H1 (cell line): ENCODE results near the gene CASQ2. TPM values are rescaled to one million over a fixed set of nuclear protein-coding genes. Genes with fewer than 3 reads are reported as not detected.

Experiments
- CTCF ChIA-PET: fragments of 300-600 bp; sonication (Branson Sonifier 250); formaldehyde crosslinking; loops from one replicate; lab custom pipeline; 2021; ENCODE audit not compliant: partially characterized antibody; lab: Charles Lee
- POLR2A ChIA-PET: fragments of 300-600 bp; sonication (Branson Sonifier 250); formaldehyde crosslinking; loops from one replicate; lab custom pipeline; 2021; ENCODE audit warnings: inconsistent platforms; ENCODE audit not compliant: partially characterized antibody; lab: Charles Lee
- DNase-seq, 2 experiments: peaks; one replicate each; pipeline versions ENCODE4 v3.0.0 to v3.0.0-alpha.2; 2010 to 2022; ENCODE audit warnings: low spot score in 2 of 2, low read depth in 1 of 2, mixed read lengths in 1 of 2
- FAIRE-seq: peaks from 2 replicates; lab custom pipeline; 2011; peaks lifted over from hg19 to GRCh38; lab: Jason Lieb, UNC
- H2AFZ ChIP-seq: 2 replicates; pipeline ENCODE4 v1.8.1; 2012; ENCODE audit warnings: low read length, inconsistent platforms
- H2AK5ac ChIP-seq: 2 replicates; pipeline ENCODE4 v1.6.1; 2013; ENCODE audit warnings: low read depth, low read length
- H2BK120ac ChIP-seq: replicated peaks from 2 replicates; pipeline ENCODE3; 2013; ENCODE audit warnings: low read depth, low read length, inconsistent platforms
- H2BK12ac ChIP-seq: 2 replicates; pipeline ENCODE4 v1.6.1; 2013; ENCODE audit warnings: low read depth, low read length
- H2BK15ac ChIP-seq: 2 replicates; pipeline ENCODE4 v1.6.1; 2013; ENCODE audit warnings: low read length
- H2BK20ac ChIP-seq: 2 replicates; pipeline ENCODE4 v1.6.1; 2013; ENCODE audit warnings: low read length
- H2BK5ac ChIP-seq: 2 replicates; pipeline ENCODE4 v1.6.1; 2013; ENCODE audit warnings: low read depth, low read length
- H3K14ac ChIP-seq: 2 replicates; pipeline ENCODE4 v1.6.1; 2013; ENCODE audit warnings: inconsistent platforms; ENCODE audit not compliant: insufficient read length
- H3K18ac ChIP-seq: 2 replicates; pipeline ENCODE4 v1.6.1; 2013; ENCODE audit warnings: low read length; ENCODE audit errors: extremely low read depth
- H3K23ac ChIP-seq: 2 replicates; pipeline ENCODE4 v1.6.1; 2013; ENCODE audit warnings: inconsistent platforms; ENCODE audit not compliant: insufficient read length
- H3K23me2 ChIP-seq: 2 replicates; pipeline ENCODE4 v1.6.1; 2013; ENCODE audit warnings: low read depth, low read length
- H3K27ac ChIP-seq: 2 replicates; pipeline ENCODE4 v1.6.1; 2011; ENCODE audit warnings: low read depth, low read length, inconsistent platforms
- H3K27me3 ChIP-seq, 4 experiments: replicated peaks in 1 of 4; 1 replicate in 1 of 4; 2 replicates in 3 of 4; pipeline versions ENCODE4 v1.6.1 to v1.8.1; 2011 to 2013; ENCODE audit warnings: low read length in 3 of 4, mild to moderate bottlenecking in 3 of 4, inconsistent platforms in 2 of 4, mixed read lengths in 2 of 4, moderate library complexity in 1 of 4; ENCODE audit not compliant: control insufficient read depth in 3 of 4, insufficient read depth in 3 of 4; ENCODE audit errors: extremely low read depth in 1 of 4
- H3K36me3 ChIP-seq, 4 experiments: 2 replicates each; pipeline versions ENCODE4 v1.6.1 to v1.8.1; 2011 to 2013; ENCODE audit warnings: mild to moderate bottlenecking in 4 of 4, low read length in 3 of 4, moderate library complexity in 2 of 4, control low read depth in 1 of 4, inconsistent platforms in 1 of 4; ENCODE audit not compliant: insufficient read depth in 4 of 4, control insufficient read depth in 2 of 4
- H3K4ac ChIP-seq: replicated peaks from 2 replicates; pipeline ENCODE3; 2013; ENCODE audit warnings: low read length, low read depth, mixed read lengths, inconsistent platforms; ENCODE audit not compliant: insufficient read length
- H3K4me1 ChIP-seq, 4 experiments: replicated peaks in 1 of 4; 1 replicate in 1 of 4; 2 replicates in 3 of 4; pipeline versions ENCODE4 v1.6.1 to v1.8.1; 2011 to 2013; ENCODE audit warnings: low read length in 3 of 4, inconsistent platforms in 2 of 4, mixed read lengths in 1 of 4; ENCODE audit not compliant: insufficient read depth in 4 of 4, control insufficient read depth in 3 of 4
- H3K4me2 ChIP-seq, 2 experiments: 2 replicates each; pipeline versions ENCODE4 v1.6.1 to v1.8.1; 2011 to 2013; ENCODE audit warnings: low read depth in 2 of 2, low read length in 2 of 2, control low read depth in 1 of 2, inconsistent platforms in 1 of 2, mild to moderate bottlenecking in 1 of 2; ENCODE audit not compliant: insufficient read depth in 1 of 2
- H3K4me3 ChIP-seq, 4 experiments: fragments of 200-600, 300-600 bp in 1 of 4; sonication (generic), shearing (Covaris generic), sonication (Bioruptor Twin) in 1 of 4; 2 replicates each; pipeline versions ENCODE4 v1.5.1 to v1.8.1; 2011 to 2016; ENCODE audit warnings: low read length in 4 of 4, low read depth in 3 of 4, control low read depth in 2 of 4, inconsistent platforms in 2 of 4, mild to moderate bottlenecking in 2 of 4, mixed read lengths in 1 of 4, moderate library complexity in 1 of 4; ENCODE audit not compliant: insufficient read depth in 2 of 4; ENCODE audit errors: extremely low read depth in 1 of 4
- H3K56ac ChIP-seq: replicated peaks from 2 replicates; pipeline ENCODE3; 2013; ENCODE audit warnings: low read depth, mild to moderate bottlenecking, mixed read lengths, low read length, inconsistent platforms; ENCODE audit not compliant: insufficient read length
- H3K79me1 ChIP-seq: 2 replicates; pipeline ENCODE4 v1.6.1; 2013; ENCODE audit warnings: low read depth, low read length, control low read depth
- H3K79me2 ChIP-seq, 2 experiments: 2 replicates each; pipeline versions ENCODE4 v1.6.1 to v1.8.1; 2012 to 2013; ENCODE audit warnings: low read length in 2 of 2, mild to moderate bottlenecking in 2 of 2, inconsistent platforms in 1 of 2; ENCODE audit not compliant: insufficient read depth in 2 of 2, control insufficient read depth in 1 of 2
- H3K9ac ChIP-seq, 4 experiments: replicated peaks in 1 of 4; 1 replicate in 1 of 4; 2 replicates in 3 of 4; pipeline versions ENCODE4 v1.6.1 to v1.8.1; 2011 to 2013; ENCODE audit warnings: low read depth in 3 of 4, low read length in 3 of 4, control low read depth in 2 of 4, mild to moderate bottlenecking in 2 of 4, moderate library complexity in 2 of 4, inconsistent platforms in 1 of 4; ENCODE audit errors: extremely low read depth in 1 of 4
- H3K9me3 ChIP-seq, 2 experiments: 2 replicates each; pipeline versions ENCODE4 v1.6.1 to v1.8.1; 2012 to 2013; ENCODE audit warnings: mild to moderate bottlenecking in 2 of 2, moderate library complexity in 2 of 2, control low read depth in 1 of 2, inconsistent platforms in 1 of 2, low read depth in 1 of 2, low read length in 1 of 2, mixed read lengths in 1 of 2; ENCODE audit not compliant: insufficient read depth in 2 of 2
- H4K20me1 ChIP-seq, 2 experiments: replicated peaks in 1 of 2; 2 replicates each; pipeline versions ENCODE3 to v1.8.1; 2011 to 2013; ENCODE audit warnings: inconsistent platforms in 2 of 2, low read length in 2 of 2, mild to moderate bottlenecking in 1 of 2; ENCODE audit not compliant: insufficient read depth in 2 of 2, control insufficient read depth in 1 of 2
- H4K5ac ChIP-seq: 2 replicates; pipeline ENCODE4 v1.6.1; 2013; ENCODE audit warnings: low read length, low read depth, mixed read lengths, inconsistent platforms; ENCODE audit not compliant: insufficient read length
- H4K8ac ChIP-seq: 2 replicates; pipeline ENCODE4 v1.8.0; 2013; ENCODE audit warnings: mild to moderate bottlenecking, moderate library complexity, low read length, inconsistent platforms; ENCODE audit not compliant: insufficient read depth; ENCODE audit errors: extremely low read depth
- H4K91ac ChIP-seq: replicated peaks from 2 replicates; pipeline ENCODE3; 2013; ENCODE audit warnings: low read length, mixed read lengths, inconsistent platforms; ENCODE audit not compliant: insufficient read length
- NANOG ChIP-seq: IDR thresholded peaks from 2 replicates; pipeline ENCODE4 v1.6.1; 2011; ENCODE audit warnings: low read length, low read depth, mild to moderate bottlenecking, inconsistent platforms; ENCODE audit not compliant: insufficient read depth, poor library complexity, severe bottlenecking
- PHF8 ChIP-seq: fragments of 200-600 bp; sonication (generic); conservative IDR thresholded peaks from 2 replicates; pipeline ENCODE4 v1.7.1; 2012; ENCODE audit warnings: low read depth, mild to moderate bottlenecking, inconsistent platforms, low read length, moderate library complexity
- SIX5 ChIP-seq: IDR thresholded peaks from 2 replicates; pipeline ENCODE4 v1.6.1; 2011; ENCODE audit warnings: mild to moderate bottlenecking, low read depth, low read length
- SP2 ChIP-seq: IDR thresholded peaks from 2 replicates; pipeline ENCODE4 v1.6.1; 2012; ENCODE audit warnings: mild to moderate bottlenecking, low read length, inconsistent platforms
- SUZ12 ChIP-seq: fragments of 200-600 bp; sonication (generic); IDR thresholded peaks from 2 replicates; pipeline ENCODE4 v1.6.1; 2012; ENCODE audit warnings: mild to moderate bottlenecking, inconsistent platforms, low read length, moderate library complexity, mixed read lengths
- TBP ChIP-seq: IDR thresholded peaks from 2 replicates; pipeline ENCODE4 v1.6.1; 2011; ENCODE audit warnings: low read depth, low read length, improper control_type of control experiment
- WGBS, 2 experiments: shearing (Covaris generic) in 1 of 2; methylation state at CpG; one replicate each; pipeline versions ENCODE4 v1.1.6 to v1.1.7; 2013 to 2015; ENCODE audit warnings: low lambda C conversion rate in 2 of 2, mixed read lengths in 2 of 2, inconsistent platforms in 1 of 2, low coverage in 1 of 2, missing lambda C conversion rate in 1 of 2; ENCODE audit not compliant: insufficient replicate concordance in 2 of 2, insufficient coverage in 1 of 2, insufficient read length in 1 of 2; ENCODE audit errors: extremely low coverage in 1 of 2, missing lambda C conversion rate in 1 of 2; 5-methylcytosine and 5-hydroxymethylcytosine counted together
- polyA plus RNA-seq, 7 experiments: library from polyadenylated mRNA; depleted of rRNA in 3 of 7; stranded (reverse) in 5 of 7; unstranded in 2 of 7; fragments of >200 nt in 5 of 7; fragments of 200-250 nt in 2 of 7; gene quantifications; 1 replicate in 5 of 7; 2 replicates in 1 of 7; 4 replicates in 1 of 7; pipeline versions ENCODE4 v1.2.1 to v1.2.3, GENCODE V29; 2011 to 2013; ENCODE audit warnings: missing spikeins in 2 of 7, mixed read lengths in 2 of 7
- total RNA-seq: library from RNA; stranded (reverse); fragmentation: NEBNext Ultra II Directional; extraction: Animal tissue kit (Norgen Biotek cat#: 25700); gene quantifications from 2 replicates; pipeline ENCODE4 v1.2.1, GENCODE V29; 2021
- TF ChIP-seq, protein P1 (sequence below): IDR thresholded peaks from 2 replicates; pipeline ENCODE4 v1.6.1; 2011; ENCODE audit warnings: low read length, improper control_type of control experiment
- TF ChIP-seq, protein P2 (sequence below), 3 experiments: IDR thresholded peaks; 1 replicate in 2 of 3; 2 replicates in 1 of 3; pipeline versions ENCODE4 v1.5.1 to v1.6.1; 2011; ENCODE audit warnings: low read length in 3 of 3, mild to moderate bottlenecking in 3 of 3, inconsistent platforms in 2 of 3, low read depth in 1 of 3, moderate library complexity in 1 of 3; ENCODE audit not compliant: insufficient read depth in 1 of 3; ENCODE audit errors: control extremely low read depth in 1 of 3
- TF ChIP-seq, protein P3 (sequence below): IDR thresholded peaks from 2 replicates; pipeline ENCODE4 v1.6.1; 2012; ENCODE audit warnings: inconsistent platforms

CASQ2 gene
- total and polyA plus RNA-seq, 2 of the 8 experiments (the other 6 are each of a cell fraction or from before 2014, with no cell fraction given), result not detected

DNA sequence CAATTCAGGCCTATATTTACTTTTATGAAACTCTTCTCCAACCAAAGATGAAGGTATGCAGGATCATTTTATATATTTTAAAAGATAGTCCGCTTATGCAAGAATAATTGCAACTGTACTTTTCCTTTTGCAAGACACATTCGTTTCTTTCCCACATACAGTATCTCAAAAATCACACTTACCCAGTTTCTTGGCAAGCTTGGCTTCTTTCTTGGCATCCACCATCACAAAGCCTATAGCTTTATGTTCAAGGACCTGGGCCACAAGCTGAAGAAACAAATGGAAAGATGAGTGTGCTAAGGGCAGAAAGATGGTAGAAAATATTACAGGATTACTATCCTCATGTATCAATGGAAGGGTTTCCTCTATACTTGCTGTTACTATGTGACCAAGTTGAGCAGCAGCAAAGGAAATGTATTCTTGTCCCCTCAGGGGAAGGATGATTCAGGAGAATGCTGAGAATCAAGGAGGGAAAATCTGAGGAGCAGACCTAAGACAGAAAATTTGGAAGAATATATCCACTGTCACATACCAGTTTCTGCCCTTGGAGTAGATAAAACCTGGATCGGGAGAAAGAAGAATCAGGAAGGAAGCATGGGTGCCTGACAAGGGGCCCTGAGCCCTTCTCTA, 23.8 kb downstream of the CASQ2 start:
- DNase-seq, result no peak
- no peak overlapping the region for H2AK5ac ChIP-seq
- POLR2A ChIA-PET, result no interaction called here
- TF ChIP-seq NANOG (no peak), TBP (no peak), SP2 (no peak), SUZ12 (no peak), PHF8 (no peak), SIX5 (no peak)
- TF ChIP-seq, protein P1, sequence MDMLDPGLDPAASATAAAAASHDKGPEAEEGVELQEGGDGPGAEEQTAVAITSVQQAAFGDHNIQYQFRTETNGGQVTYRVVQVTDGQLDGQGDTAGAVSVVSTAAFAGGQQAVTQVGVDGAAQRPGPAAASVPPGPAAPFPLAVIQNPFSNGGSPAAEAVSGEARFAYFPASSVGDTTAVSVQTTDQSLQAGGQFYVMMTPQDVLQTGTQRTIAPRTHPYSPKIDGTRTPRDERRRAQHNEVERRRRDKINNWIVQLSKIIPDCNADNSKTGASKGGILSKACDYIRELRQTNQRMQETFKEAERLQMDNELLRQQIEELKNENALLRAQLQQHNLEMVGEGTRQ, result no peak
- TF ChIP-seq, protein P2, sequence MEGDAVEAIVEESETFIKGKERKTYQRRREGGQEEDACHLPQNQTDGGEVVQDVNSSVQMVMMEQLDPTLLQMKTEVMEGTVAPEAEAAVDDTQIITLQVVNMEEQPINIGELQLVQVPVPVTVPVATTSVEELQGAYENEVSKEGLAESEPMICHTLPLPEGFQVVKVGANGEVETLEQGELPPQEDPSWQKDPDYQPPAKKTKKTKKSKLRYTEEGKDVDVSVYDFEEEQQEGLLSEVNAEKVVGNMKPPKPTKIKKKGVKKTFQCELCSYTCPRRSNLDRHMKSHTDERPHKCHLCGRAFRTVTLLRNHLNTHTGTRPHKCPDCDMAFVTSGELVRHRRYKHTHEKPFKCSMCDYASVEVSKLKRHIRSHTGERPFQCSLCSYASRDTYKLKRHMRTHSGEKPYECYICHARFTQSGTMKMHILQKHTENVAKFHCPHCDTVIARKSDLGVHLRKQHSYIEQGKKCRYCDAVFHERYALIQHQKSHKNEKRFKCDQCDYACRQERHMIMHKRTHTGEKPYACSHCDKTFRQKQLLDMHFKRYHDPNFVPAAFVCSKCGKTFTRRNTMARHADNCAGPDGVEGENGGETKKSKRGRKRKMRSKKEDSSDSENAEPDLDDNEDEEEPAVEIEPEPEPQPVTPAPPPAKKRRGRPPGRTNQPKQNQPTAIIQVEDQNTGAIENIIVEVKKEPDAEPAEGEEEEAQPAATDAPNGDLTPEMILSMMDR (IDR thresholded peaks at IDR 0.05; ENCODE audit: control extremely low read depth in 1 of 3, insufficient read depth in 1 of 3, low read depth in 1 of 3, low read length in 3 of 3), result no peak
- TF ChIP-seq, protein P3, sequence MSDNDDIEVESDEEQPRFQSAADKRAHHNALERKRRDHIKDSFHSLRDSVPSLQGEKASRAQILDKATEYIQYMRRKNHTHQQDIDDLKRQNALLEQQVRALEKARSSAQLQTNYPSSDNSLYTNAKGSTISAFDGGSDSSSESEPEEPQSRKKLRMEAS, result no peak

More for the DNA sequence above, 23.8 kb downstream of the CASQ2 start:
- no peaks in the 10 kb centered on the region for H4K20me1 ChIP-seq
- no peaks in the 10 kb centered on the region for H3K36me3 ChIP-seq
- H4K5ac ChIP-seq, result no peak overlapping the region
- CTCF ChIA-PET, result interaction anchor here (0.9 to 2.7 kb wide), 3 partner anchors 20 to 38 kb away, joined by 3 to 5 read pairs (median 3); no protein-coding TSS in a partner anchor
- H3K79me1 ChIP-seq, result no peaks in the 10 kb centered on the region
- no peaks in the 10 kb centered on the region for H3K79me2 ChIP-seq
- H3K4ac ChIP-seq, result no peak overlapping the region
- H2BK120ac ChIP-seq, result no peak overlapping the region
- peaks cover 0 to 1% (median 0%) of the 10 kb centered on the region in 4 experiments; a peak in 1 of 7 replicates for H3K27me3 ChIP-seq
- 88% methylated on average over 3 of the region's 3 CpGs; no CpG with 5 or more reads in 1 of the 2 experiments for whole genome bisulfite sequencing, 2 experiments
- no peak overlapping the region for H4K8ac ChIP-seq
- no peak for FAIRE-seq
- H3K23me2 ChIP-seq, result no peaks in the 10 kb centered on the region
- no peak overlapping the region for H2BK15ac ChIP-seq
- H3K9ac ChIP-seq, result no peak overlapping the region
- no peaks in the 10 kb centered on the region for H3K9me3 ChIP-seq
- no peak overlapping the region for H3K56ac ChIP-seq
- H2BK20ac ChIP-seq, result no peak overlapping the region
- no peak overlapping the region for H2BK12ac ChIP-seq
- no peak overlapping the region for H3K18ac ChIP-seq
- H3K23ac ChIP-seq, result no peak overlapping the region
- H4K91ac ChIP-seq, result no peak overlapping the region
- no peak overlapping the region for H3K4me2 ChIP-seq
- no peak overlapping the region for H3K14ac ChIP-seq
- no peaks in the 10 kb centered on the region for H3K4me1 ChIP-seq
- no peak overlapping the region for H3K27ac ChIP-seq
- no peak overlapping the region for H3K4me3 ChIP-seq
- no peak overlapping the region for H2AFZ ChIP-seq
- no peak overlapping the region for H2BK5ac ChIP-seq
